SJCRH30 (cell line): ENCODE results near the gene SERPINI1. TPM values are rescaled to one million over a fixed set of nuclear protein-coding genes. Genes with fewer than 3 reads are reported as not detected.

Source experiments
- DNase-seq, 2 experiments: peaks; one replicate each; pipeline ENCODE4 v3.0.0-alpha.2; 2015 to 2020
- H3K27ac ChIP-seq: fragments of 250-450 bp; sonication (Bioruptor Pico); 2 replicates; pipeline ENCODE4 v1.5.1; 2020; ENCODE audit warnings: mild to moderate bottlenecking, moderate library complexity
- H3K27me3 ChIP-seq: fragments of 250-450 bp; sonication (Bioruptor Pico); 2 replicates; pipeline ENCODE4 v1.5.1; 2020; ENCODE audit warnings: mild to moderate bottlenecking, moderate library complexity
- H3K36me3 ChIP-seq: fragments of 250-450 bp; sonication (Bioruptor Pico); 2 replicates; pipeline ENCODE4 v1.5.1; 2020; ENCODE audit warnings: mild to moderate bottlenecking, moderate library complexity
- H3K4me1 ChIP-seq: fragments of 250-450 bp; sonication (Bioruptor Pico); 2 replicates; pipeline ENCODE4 v1.5.1; 2020; ENCODE audit warnings: mild to moderate bottlenecking, moderate library complexity
- H3K4me3 ChIP-seq: fragments of 250-450 bp; sonication (Bioruptor Pico); 2 replicates; pipeline ENCODE4 v1.5.1; 2020; ENCODE audit warnings: mild to moderate bottlenecking, moderate library complexity
- H3K9me3 ChIP-seq: fragments of 250-450 bp; sonication (Bioruptor Pico); replicated peaks from 2 replicates; pipeline ENCODE4 v1.5.1; 2020; ENCODE audit warnings: mild to moderate bottlenecking, moderate library complexity
- total RNA-seq: library from RNA; depleted of rRNA; stranded (reverse); fragments of >200 nt; shearing (Covaris generic); gene quantifications from 2 replicates; pipeline ENCODE4 v1.2.3, GENCODE V29; 2014

The SERPINI1 gene
- total RNA-seq, 1 experiment from 2014 or later = 0.40 TPM

GRCh38 chr3:167749209-167749608 lies 13.7 kb downstream of the SERPINI1 start:
- Histone ChIP-seq H3K36me3 (no peaks in the 10 kb centered on the region), H3K4me1 (no peaks in the 10 kb centered on the region), H3K4me3 (no peak overlapping the region), H3K9me3 (no peaks in the 10 kb centered on the region), H3K27ac (no peak overlapping the region), H3K27me3 (no peaks in the 10 kb centered on the region)
- DNase-seq = no peak

DNA sequence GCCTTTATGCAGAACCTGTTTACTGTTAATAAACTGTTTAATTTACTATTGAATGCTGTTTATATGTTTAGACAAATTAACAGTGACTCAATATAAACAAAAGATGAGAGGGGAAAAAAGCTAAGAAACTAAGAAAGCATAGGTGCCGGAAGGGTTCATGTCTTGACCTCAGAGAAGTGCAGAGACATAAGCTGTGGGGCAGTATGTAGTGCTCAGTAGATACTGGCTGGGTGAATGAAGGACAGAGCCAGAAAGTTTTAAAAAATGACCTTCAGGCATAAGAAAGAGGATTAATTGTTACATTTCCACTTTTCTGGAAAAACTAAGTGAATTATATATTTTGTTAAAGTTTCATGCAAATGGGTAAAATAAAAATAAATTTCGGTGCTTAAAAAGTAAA lies 14.2 kb downstream of the SERPINI1 start:
- H3K4me3 ChIP-seq = no peak overlapping the region
- H3K9me3 ChIP-seq = no peaks in the 10 kb centered on the region
- no peaks in the 10 kb centered on the region for H3K27me3 ChIP-seq
- no peaks in the 10 kb centered on the region for H3K4me1 ChIP-seq
- H3K36me3 ChIP-seq = no peaks in the 10 kb centered on the region
- no peak for DNase-seq
- H3K27ac ChIP-seq = no peak overlapping the region

GRCh38 chr3:167750272-167750971 lies 14.9 kb downstream of the SERPINI1 start:
- no peaks in the 10 kb centered on the region for H3K36me3 ChIP-seq
- H3K4me3 ChIP-seq = no peak overlapping the region
- H3K27ac ChIP-seq = no peak overlapping the region
- no peaks in the 10 kb centered on the region for H3K9me3 ChIP-seq
- DNase-seq = no peak
- H3K27me3 ChIP-seq = no peaks in the 10 kb centered on the region
- no peaks in the 10 kb centered on the region for H3K4me1 ChIP-seq

GRCh38 chr3:167754049-167754448 lies 18.5 kb downstream of the SERPINI1 start:
- no peak for DNase-seq
- Histone ChIP-seq H3K4me3 (no peak overlapping the region), H3K27me3 (no peaks in the 10 kb centered on the region), H3K27ac (no peak overlapping the region), H3K4me1 (no peaks in the 10 kb centered on the region), H3K36me3 (no peaks in the 10 kb centered on the region), H3K9me3 (no peaks in the 10 kb centered on the region)

GRCh38 chr3:167761302-167761701 lies 25.8 kb downstream of the SERPINI1 start:
- Histone ChIP-seq H3K36me3 (no peaks in the 10 kb centered on the region), H3K4me1 (no peaks in the 10 kb centered on the region), H3K27ac (no peak overlapping the region), H3K9me3 (no peaks in the 10 kb centered on the region), H3K27me3 (no peaks in the 10 kb centered on the region), H3K4me3 (no peak overlapping the region)
- no peak for DNase-seq

DNA sequence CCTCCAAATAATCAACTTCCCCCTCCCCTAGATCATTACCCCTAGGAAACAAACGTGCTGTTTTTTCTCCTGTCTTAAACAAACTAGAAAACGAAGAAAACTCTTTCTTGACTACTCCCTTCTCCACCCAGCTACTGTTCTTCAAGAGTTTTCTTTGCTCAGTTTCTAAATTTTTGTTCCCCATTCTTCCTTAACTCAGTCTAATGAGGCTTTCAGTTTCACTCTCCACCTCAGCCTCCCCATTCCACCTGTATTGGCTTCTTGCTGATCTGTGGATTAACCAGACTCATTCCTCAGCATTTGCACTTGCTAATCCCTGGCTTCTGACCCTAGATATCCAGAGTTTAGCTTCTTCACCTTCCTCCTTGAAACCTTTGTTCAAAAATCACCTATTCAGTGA lies 26.8 kb downstream of the SERPINI1 start:
- DNase-seq = no peak
- Histone ChIP-seq H3K4me3 (no peak overlapping the region), H3K9me3 (no peaks in the 10 kb centered on the region), H3K4me1 (no peaks in the 10 kb centered on the region), H3K27ac (no peak overlapping the region), H3K36me3 (no peaks in the 10 kb centered on the region), H3K27me3 (no peaks in the 10 kb centered on the region)

- no peak for DNase-seq
- Histone ChIP-seq H3K9me3 (no peaks in the 10 kb centered on the region), H3K4me3 (no peak overlapping the region), H3K27me3 (no peaks in the 10 kb centered on the region), H3K4me1 (no peaks in the 10 kb centered on the region), H3K27ac (no peak overlapping the region), H3K36me3 (no peaks in the 10 kb centered on the region)
Observed at GRCh38 chr3:167772992-167773391, 37.5 kb downstream of the SERPINI1 start.

DNA sequence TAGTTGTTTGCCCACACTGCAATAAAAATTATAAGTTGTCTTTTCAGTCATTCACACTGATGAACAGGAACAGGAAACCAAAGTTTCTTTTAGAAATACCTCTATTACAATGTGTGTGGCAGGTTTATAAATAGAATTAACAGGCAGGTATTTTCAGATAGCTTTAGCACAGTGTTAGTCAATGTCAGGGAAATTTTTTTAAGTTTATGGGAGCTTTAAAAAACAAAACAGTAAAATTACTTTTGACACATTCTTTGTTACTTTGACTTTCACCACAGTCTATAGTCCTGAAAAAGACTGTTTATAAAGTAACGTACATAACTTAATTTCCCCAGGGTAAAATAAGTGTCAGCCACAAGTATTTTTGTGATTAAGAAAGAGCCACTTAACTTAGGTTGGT lies 38.1 kb downstream of the SERPINI1 start:
- DNase-seq = no peak
- H3K36me3 ChIP-seq = no peaks in the 10 kb centered on the region
- H3K27ac ChIP-seq = no peak overlapping the region
- H3K27me3 ChIP-seq = no peaks in the 10 kb centered on the region
- no peaks in the 10 kb centered on the region for H3K9me3 ChIP-seq
- H3K4me3 ChIP-seq = no peak overlapping the region
- no peaks in the 10 kb centered on the region for H3K4me1 ChIP-seq

- H3K27ac ChIP-seq = no peak overlapping the region
- H3K4me1 ChIP-seq = no peaks in the 10 kb centered on the region
- no peaks in the 10 kb centered on the region for H3K27me3 ChIP-seq
- no peaks in the 10 kb centered on the region for H3K9me3 ChIP-seq
- no peaks in the 10 kb centered on the region for H3K36me3 ChIP-seq
- no peak for DNase-seq
- H3K4me3 ChIP-seq = no peak overlapping the region
Observed at GRCh38 chr3:167776066-167776685, 40.7 kb downstream of the SERPINI1 start.

DNA sequence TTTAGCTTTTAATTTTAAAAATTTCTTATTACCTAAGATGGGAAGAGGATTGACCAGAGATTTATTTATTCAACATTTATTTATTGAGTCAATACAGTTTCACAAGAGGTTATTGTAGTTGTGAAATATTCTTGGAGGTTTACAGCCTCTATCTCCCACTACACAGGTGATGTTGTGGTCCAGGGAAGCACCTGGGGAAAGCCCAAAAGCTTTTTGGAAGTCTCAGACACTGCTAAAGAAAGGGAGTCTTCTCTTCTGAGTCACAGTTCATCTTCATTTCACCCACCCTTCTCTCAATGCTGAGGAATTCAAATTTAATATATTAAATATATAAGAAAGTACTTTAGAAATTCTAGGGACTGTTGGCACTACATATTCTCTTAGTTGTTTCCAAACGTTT lies 41.8 kb downstream of the SERPINI1 start:
- H3K4me1 ChIP-seq = no peaks in the 10 kb centered on the region
- H3K27ac ChIP-seq = no peak overlapping the region
- no peaks in the 10 kb centered on the region for H3K9me3 ChIP-seq
- no peaks in the 10 kb centered on the region for H3K36me3 ChIP-seq
- DNase-seq = no peak
- H3K27me3 ChIP-seq = no peaks in the 10 kb centered on the region
- H3K4me3 ChIP-seq = no peak overlapping the region

GRCh38 chr3:167780214-167780883 lies 44.8 kb downstream of the SERPINI1 start:
- DNase-seq = no peak
- Histone ChIP-seq H3K9me3 (no peaks in the 10 kb centered on the region), H3K27me3 (no peaks in the 10 kb centered on the region), H3K4me1 (no peaks in the 10 kb centered on the region), H3K4me3 (no peak overlapping the region), H3K36me3 (no peaks in the 10 kb centered on the region), H3K27ac (no peak overlapping the region)

- H3K4me3 ChIP-seq = no peak overlapping the region
- DNase-seq = no peak
- H3K9me3 ChIP-seq = no peaks in the 10 kb centered on the region
- H3K36me3 ChIP-seq = no peaks in the 10 kb centered on the region
- no peak overlapping the region for H3K27ac ChIP-seq
- H3K4me1 ChIP-seq = no peaks in the 10 kb centered on the region
- no peaks in the 10 kb centered on the region for H3K27me3 ChIP-seq
Observed at GRCh38 chr3:167783781-167784180, 48.3 kb downstream of the SERPINI1 start.

- no peaks in the 10 kb centered on the region for H3K9me3 ChIP-seq
- no peaks in the 10 kb centered on the region for H3K27me3 ChIP-seq
- no peaks in the 10 kb centered on the region for H3K4me1 ChIP-seq
- no peak overlapping the region for H3K27ac ChIP-seq
- H3K36me3 ChIP-seq = no peaks in the 10 kb centered on the region
- DNase-seq = no peak
- no peak overlapping the region for H3K4me3 ChIP-seq
Observed at GRCh38 chr3:167785790-167786189, 50.3 kb downstream of the SERPINI1 start.

- DNase-seq = no peak
- H3K27me3 ChIP-seq = no peaks in the 10 kb centered on the region
- H3K9me3 ChIP-seq = no peaks in the 10 kb centered on the region
- H3K36me3 ChIP-seq = no peaks in the 10 kb centered on the region
- H3K4me3 ChIP-seq = no peak overlapping the region
- H3K27ac ChIP-seq = no peak overlapping the region
- no peaks in the 10 kb centered on the region for H3K4me1 ChIP-seq
Observed at GRCh38 chr3:167787440-167787839, 51.9 kb downstream of the SERPINI1 start.

- Histone ChIP-seq H3K27ac (no peak overlapping the region), H3K36me3 (no peaks in the 10 kb centered on the region), H3K4me1 (no peaks in the 10 kb centered on the region), H3K4me3 (no peak overlapping the region), H3K27me3 (no peaks in the 10 kb centered on the region), H3K9me3 (no peaks in the 10 kb centered on the region)
- DNase-seq = no peak
Observed at GRCh38 chr3:167798443-167798842, 62.9 kb downstream of the SERPINI1 start.
